Esophagus muscularis mucosa (tissue), 4 donors: ENCODE measurements around the gene THAP10. TPM values are rescaled to one million over a fixed set of nuclear protein-coding genes. Genes with fewer than 3 reads are reported as not detected.

ENCODE experiments used
- DNase-seq: peaks from one replicate; pipeline ENCODE4 v3.0.0-alpha.2; 2017; ENCODE audit errors: extremely low spot score
- H3K27ac ChIP-seq, 4 donors: fragments of 200-600 bp; sonication (generic); replicated peaks in 1 of 4; 1 replicate in 3 of 4; 2 replicates in 1 of 4; pipeline ENCODE4 v1.5.1; 2016 to 2019; ENCODE audit warnings: mild to moderate bottlenecking in 1 of 4
- H3K27me3 ChIP-seq, 4 donors: fragments of 200-600 bp; sonication (generic); one replicate each; pipeline versions ENCODE4 v1.5.1 to v1.6.0; 2016 to 2019
- H3K36me3 ChIP-seq, 4 donors: fragments of 200-600 bp; sonication (generic); one replicate each; pipeline ENCODE4 v1.5.1; 2016 to 2019
- H3K4me1 ChIP-seq, 4 donors: fragments of 200-600 bp; sonication (generic); one replicate each; pipeline ENCODE4 v1.5.1; 2016 to 2019
- H3K4me3 ChIP-seq, 4 donors: fragments of 200-600 bp; sonication (generic); 1 replicate in 2 of 4; 2 replicates in 2 of 4; pipeline ENCODE4 v1.5.1; 2016 to 2019; ENCODE audit warnings: mild to moderate bottlenecking in 4 of 4, moderate library complexity in 1 of 4
- H3K9me3 ChIP-seq, 4 donors: fragments of 200-600 bp; sonication (generic); 1 replicate in 3 of 4; 2 replicates in 1 of 4; pipeline ENCODE4 v1.5.1; 2016 to 2019
- EP300 ChIP-seq: sonication (generic); formaldehyde crosslinking; IDR thresholded peaks from one replicate; pipeline ENCODE4 v1.6.1; 2017; ENCODE audit warnings: antibody characterized with exemption
- POLR2A ChIP-seq: fragments of 450-650 bp; IDR thresholded peaks from one replicate; pipeline ENCODE4 v1.6.1; 2017; ENCODE audit warnings: antibody characterized with exemption, moderate library complexity, mild to moderate bottlenecking, low read depth
- POLR2AphosphoS5 ChIP-seq, 2 donors: sonication (generic); formaldehyde crosslinking; IDR thresholded peaks; one replicate each; pipeline ENCODE4 v1.6.1; 2017; ENCODE audit warnings: antibody characterized with exemption in 2 of 2
- WGBS: methylation state at CpG from one replicate; pipeline ENCODE4 v1.1.5; 2018; 5-methylcytosine and 5-hydroxymethylcytosine counted together
- intact Hi-C: fragments of 100-400 bp; cut with DNase I; formaldehyde crosslinking; loops from one replicate; pipeline ENCODE4 v1.15.1; 2023
- total RNA-seq, 4 donors: library from RNA; depleted of rRNA; stranded (reverse); fragments of >200 nt; gene quantifications; one replicate each; pipeline versions ENCODE4 v1.1.0 to v1.2.1, GENCODE V29; 2016
- TF ChIP-seq, protein P1 (sequence below), 3 experiments: fragments of 200-600 bp in 2 of 3; fragments of 450-650 bp in 1 of 3; sonication (generic) in 2 of 3; IDR thresholded peaks; one replicate each; pipeline ENCODE4 v1.5.1; 2017 to 2019; ENCODE audit warnings: antibody characterized with exemption in 3 of 3, mild to moderate bottlenecking in 2 of 3, moderate library complexity in 1 of 3

The THAP10 gene
- total RNA-seq, 4 donors from 2014 or later, result 1.3 to 3.4 (median 2.5) TPM

DNA sequence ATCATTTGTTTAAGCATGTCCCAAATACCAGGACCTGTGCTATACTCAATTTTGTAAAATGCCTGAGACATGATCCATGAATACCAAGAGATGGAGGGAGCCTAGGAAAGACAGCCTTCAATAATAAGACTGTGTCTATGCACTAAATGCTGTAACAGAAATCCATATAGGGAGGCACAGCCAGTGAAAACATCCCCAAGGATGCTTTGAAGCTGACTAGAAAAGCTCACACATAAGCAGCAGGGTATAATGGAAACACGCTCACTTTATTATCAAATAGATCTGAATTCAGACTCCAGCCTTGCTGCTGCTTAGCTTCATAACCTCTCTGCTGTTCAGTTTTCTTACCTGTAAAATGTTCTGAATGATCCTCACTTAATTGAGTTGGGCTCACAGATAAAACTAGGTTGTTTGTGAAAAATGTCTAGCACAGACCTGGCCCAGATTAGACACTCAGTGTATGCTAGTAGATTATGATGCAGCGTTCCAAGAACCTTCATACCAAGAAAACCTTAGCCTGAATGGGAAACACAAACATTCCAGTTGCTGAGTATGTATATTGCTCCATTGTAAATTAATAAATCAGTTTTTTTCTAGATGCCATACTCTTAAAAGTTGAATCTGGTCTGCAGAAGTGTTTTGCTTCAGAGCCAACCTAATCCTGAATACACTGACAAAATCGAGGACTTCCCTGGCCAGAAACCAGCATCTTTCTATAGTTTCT is 34.5 kb downstream of the THAP10 start:
- 65% methylated on average over 3 of the region's 3 CpGs for WGBS
- Histone ChIP-seq H3K27ac (peak overlapping the region; percentile 65 to 93 (median 70)), H3K4me3 (no peak overlapping the region), H3K36me3 (no peaks in the 10 kb centered on the region), H3K4me1 (peaks cover 30 to 58% (median 46%) of the 10 kb centered on the region in 4 donors), H3K27me3 (no peaks in the 10 kb centered on the region), H3K9me3 (no peaks in the 10 kb centered on the region)
- intact Hi-C loops, result no loop called here
- peak; percentile 50 for DNase-seq
- TF ChIP-seq POLR2A (no peak), POLR2AphosphoS5 (IDR thresholded peaks at IDR 0.05) (no peak), EP300 (no peak)
- TF ChIP-seq, protein P1, sequence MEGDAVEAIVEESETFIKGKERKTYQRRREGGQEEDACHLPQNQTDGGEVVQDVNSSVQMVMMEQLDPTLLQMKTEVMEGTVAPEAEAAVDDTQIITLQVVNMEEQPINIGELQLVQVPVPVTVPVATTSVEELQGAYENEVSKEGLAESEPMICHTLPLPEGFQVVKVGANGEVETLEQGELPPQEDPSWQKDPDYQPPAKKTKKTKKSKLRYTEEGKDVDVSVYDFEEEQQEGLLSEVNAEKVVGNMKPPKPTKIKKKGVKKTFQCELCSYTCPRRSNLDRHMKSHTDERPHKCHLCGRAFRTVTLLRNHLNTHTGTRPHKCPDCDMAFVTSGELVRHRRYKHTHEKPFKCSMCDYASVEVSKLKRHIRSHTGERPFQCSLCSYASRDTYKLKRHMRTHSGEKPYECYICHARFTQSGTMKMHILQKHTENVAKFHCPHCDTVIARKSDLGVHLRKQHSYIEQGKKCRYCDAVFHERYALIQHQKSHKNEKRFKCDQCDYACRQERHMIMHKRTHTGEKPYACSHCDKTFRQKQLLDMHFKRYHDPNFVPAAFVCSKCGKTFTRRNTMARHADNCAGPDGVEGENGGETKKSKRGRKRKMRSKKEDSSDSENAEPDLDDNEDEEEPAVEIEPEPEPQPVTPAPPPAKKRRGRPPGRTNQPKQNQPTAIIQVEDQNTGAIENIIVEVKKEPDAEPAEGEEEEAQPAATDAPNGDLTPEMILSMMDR (IDR thresholded peaks at IDR 0.05), result no peak

DNA sequence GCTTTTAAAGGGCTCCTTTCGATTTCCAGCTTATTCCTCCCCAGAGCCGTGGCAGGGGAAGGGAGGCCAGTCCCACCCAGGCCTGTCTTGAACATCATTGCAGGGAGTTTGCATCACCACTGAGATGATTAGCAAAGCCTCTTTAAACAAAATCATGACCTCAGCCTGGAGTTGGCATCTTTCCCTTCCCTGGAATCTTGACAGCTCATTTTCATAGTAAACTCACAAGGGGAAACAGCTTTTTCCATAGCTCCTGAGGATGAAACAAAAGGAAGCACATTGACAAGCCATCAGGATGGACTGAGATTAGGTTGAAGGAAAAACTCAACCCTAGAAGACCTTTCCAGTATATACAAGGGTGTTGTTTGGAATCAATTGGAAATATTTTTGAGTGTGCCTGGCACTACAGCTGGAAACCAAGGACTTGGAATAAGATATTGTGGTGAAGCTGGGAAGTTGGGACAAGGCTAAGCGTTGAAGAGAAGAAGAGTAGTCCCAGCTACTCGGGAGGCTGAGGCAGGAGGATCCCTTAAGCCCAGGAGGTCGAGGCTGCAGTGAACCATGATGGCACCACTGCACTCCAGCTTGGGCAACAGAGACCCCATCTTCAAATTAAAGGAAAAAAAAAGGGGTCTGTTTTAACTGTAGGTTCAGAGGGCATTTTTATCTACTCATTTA is 35.2 kb downstream of the THAP10 start:
- Histone ChIP-seq H3K4me3 (peak overlapping the region in 1 of 4 donors; percentile 20), H3K36me3 (no peaks in the 10 kb centered on the region), H3K4me1 (peaks cover 37 to 65% (median 53%) of the 10 kb centered on the region in 4 donors), H3K9me3 (no peaks in the 10 kb centered on the region), H3K27me3 (no peaks in the 10 kb centered on the region), H3K27ac (peak overlapping the region; percentile 65 to 93 (median 70))
- peak; percentile 95 for DNase-seq
- TF ChIP-seq POLR2A (no peak), EP300 (no peak), POLR2AphosphoS5 (IDR thresholded peaks at IDR 0.05) (peak; percentile 74 to 78)
- intact Hi-C loops, result no loop called here
- WGBS, result 53% methylated on average over 5 of the region's 5 CpGs

DNA sequence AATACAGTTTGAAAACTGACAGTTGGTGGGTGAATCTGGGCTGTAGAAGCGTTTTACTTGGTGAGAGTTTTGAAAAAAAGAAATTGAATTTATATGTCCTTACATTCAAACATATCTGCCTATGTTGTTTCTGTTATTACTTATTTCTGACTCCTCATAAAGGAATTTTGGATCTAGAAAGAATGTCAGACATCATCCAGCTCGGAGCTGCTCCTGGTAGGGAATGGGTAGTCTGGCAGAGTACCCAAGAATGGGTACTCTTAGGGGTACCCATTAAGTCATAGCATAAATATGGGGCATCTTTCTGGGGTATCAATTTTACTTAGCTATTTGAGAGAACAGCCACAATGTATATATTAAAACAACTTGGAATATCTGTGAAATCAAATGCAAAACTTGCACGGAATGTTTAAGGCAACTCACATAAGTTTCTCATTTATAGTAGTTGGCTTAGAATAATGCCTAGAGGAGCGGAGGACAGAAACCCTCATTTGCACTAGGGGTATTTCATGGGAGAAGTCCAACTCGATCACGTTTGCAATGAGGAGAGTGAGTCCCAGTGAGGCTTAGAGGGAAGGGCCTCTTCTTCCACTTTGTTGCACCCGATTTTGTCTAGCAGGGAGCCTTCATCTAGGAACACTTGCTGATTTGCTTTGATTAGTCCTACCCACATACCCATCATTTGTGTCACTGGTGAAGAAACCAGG is 35.9 kb downstream of the THAP10 start:
- Histone ChIP-seq H3K4me3 (peak overlapping the region in 1 of 4 donors; percentile 20), H3K4me1 (peaks cover 42 to 70% (median 55%) of the 10 kb centered on the region in 4 donors), H3K9me3 (no peaks in the 10 kb centered on the region), H3K27ac (peak overlapping the region; percentile 65 to 93 (median 70)), H3K36me3 (peaks cover 0 to 6% (median 2%) of the 10 kb centered on the region in 4 donors), H3K27me3 (no peaks in the 10 kb centered on the region)
- 75% methylated on average over 7 of the region's 7 CpGs for WGBS
- peak; percentile 77 for DNase-seq
- TF ChIP-seq POLR2A (no peak), POLR2AphosphoS5 (IDR thresholded peaks at IDR 0.05) (no peak), EP300 (no peak)
- TF ChIP-seq, protein P1 (IDR thresholded peaks at IDR 0.05), result no peak
- intact Hi-C loops, result no loop called here

DNA sequence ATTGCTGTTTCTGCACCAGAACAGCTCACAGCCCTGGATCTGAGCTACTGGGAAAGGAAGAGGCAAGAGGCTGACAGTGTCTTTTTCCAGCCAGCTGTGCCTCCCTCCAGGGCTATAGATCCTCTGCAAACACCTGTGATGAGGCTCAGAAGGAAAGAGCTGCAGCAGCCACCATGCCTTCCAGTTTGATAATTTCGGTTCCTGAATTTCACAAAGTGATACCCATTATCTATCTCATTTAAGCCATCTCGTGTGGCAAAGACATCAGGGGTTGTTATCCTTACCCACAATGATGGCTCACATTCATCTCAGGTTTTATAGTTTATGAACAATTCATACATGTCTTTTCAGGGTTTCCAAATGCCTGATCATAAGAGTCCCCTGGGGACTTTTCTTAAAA is 36.5 kb downstream of the THAP10 start:
- peaks cover 42 to 70% (median 55%) of the 10 kb centered on the region in 4 donors for H3K4me1 ChIP-seq
- TF ChIP-seq, protein P1 (IDR thresholded peaks at IDR 0.05), result no peak
- no peak for TF ChIP-seq POLR2AphosphoS5 (IDR thresholded peaks at IDR 0.05)
- intact Hi-C loops, result no loop called here
- no peaks in the 10 kb centered on the region for H3K27me3 ChIP-seq
- 72% methylated on average over 2 of the region's 2 CpGs for WGBS
- peak overlapping the region in 3 of 4 donors; percentile 75 to 93 (median 89) for H3K27ac ChIP-seq
- no peaks in the 10 kb centered on the region for H3K9me3 ChIP-seq
- no peak overlapping the region for H3K4me3 ChIP-seq
- DNase-seq, result peak; percentile 14
- peaks cover 0 to 9% (median 4%) of the 10 kb centered on the region in 4 donors for H3K36me3 ChIP-seq

DNA sequence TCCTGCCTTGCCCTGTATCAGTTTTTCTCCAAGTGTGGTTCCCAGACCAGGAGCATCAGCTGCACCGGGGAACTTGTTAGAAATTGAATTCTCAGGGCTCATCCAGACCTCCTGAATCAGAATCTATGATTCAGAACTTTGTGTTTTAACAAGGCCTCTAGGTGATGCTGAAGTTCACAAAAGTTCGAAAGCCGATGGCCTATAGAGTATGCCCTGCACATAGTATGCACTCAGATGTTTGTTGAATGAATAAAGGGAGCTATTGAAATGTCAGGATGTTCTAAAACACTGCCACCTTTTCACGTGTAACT is 37.6 kb downstream of the THAP10 start:
- Histone ChIP-seq H3K27ac (peak overlapping the region; percentile 89 to 93 (median 90)), H3K4me3 (peak overlapping the region; percentile 78 to 86 (median 80))
- 35% methylated on average over 4 of the region's 4 CpGs for WGBS

More for the DNA sequence above, 37.6 kb downstream of the THAP10 start:
- DNase-seq, result no peak
- Histone ChIP-seq H3K9me3 (no peaks in the 10 kb centered on the region), H3K36me3 (peaks cover 0 to 9% (median 4%) of the 10 kb centered on the region in 4 donors), H3K4me1 (peaks cover 42 to 70% (median 55%) of the 10 kb centered on the region in 4 donors), H3K27me3 (no peaks in the 10 kb centered on the region)
- intact Hi-C loops, result no loop called here
- TF ChIP-seq EP300 (no peak), POLR2A (no peak), POLR2AphosphoS5 (IDR thresholded peaks at IDR 0.05) (no peak)
- TF ChIP-seq, protein P1 (IDR thresholded peaks at IDR 0.05), result peak in 2 of 3 experiments; percentile 16 to 19
